GM19238 (cell line): ENCODE results near the gene CDH4.

Source experiments
- DNase-seq: peaks from one replicate; pipeline ENCODE4 v3.0.0; 2011; ENCODE audit warnings: low spot score; ENCODE audit not compliant: insufficient read length

The CDH4 gene

DNA sequence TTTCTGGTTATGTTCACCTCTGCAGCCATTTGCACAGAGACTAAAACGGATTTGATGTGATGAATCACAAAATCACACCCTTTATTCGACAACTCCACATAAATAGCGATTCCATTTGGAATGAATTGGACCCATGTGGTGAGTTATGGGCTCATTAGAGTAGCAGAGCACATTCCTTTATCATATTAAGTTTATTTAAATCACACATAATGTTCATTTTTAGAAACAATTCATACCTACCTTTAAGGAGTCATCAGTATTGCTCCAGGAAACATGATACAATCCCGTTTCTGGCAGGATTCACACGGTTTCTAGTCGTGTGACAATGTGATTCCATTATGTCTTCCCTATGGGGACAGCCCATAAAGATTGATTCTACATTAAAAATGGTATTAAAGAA is 303.5 kb downstream of the CDH4 start:
- no peak for DNase-seq

DNA sequence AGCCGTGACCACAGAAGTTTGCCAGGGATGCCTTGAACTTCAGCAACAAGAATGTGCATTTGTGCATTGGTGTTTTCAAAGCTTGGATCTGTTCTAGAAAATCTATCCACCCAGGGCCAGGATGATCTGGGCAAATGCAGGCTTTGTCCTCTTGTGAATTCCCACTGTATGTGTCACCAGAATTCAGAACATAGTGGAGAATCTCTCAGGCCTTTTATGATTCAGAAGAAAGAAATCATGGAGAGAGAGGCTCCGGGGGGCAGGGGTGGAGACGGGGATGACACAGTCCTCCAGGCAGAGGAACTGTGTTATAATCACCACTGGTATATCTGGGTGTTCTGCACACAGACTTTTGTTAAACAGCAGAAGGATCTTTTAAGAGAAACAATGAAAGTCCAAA is 304.1 kb downstream of the CDH4 start:
- DNase-seq: no peak

DNA sequence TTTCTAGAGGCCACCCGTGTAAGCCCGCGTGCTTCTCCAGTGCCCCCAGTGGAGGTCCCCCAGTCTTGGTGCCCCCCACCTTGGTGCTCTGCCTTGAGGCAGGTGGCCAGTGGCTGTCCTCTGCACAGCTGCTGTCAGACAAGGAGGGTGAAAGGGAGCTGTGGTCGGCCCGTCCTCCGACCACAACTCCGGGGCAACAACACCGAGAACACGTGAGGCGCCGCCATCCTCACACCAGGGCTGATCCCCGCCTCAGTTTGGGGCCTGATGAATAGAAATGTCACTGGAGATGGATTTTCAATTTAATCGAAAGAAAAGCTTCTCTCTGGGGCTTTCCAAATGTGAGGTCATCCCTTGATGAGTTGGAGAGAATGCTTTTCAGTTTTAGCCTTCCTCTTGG is 304.6 kb downstream of the CDH4 start:
- no peak for DNase-seq

DNA sequence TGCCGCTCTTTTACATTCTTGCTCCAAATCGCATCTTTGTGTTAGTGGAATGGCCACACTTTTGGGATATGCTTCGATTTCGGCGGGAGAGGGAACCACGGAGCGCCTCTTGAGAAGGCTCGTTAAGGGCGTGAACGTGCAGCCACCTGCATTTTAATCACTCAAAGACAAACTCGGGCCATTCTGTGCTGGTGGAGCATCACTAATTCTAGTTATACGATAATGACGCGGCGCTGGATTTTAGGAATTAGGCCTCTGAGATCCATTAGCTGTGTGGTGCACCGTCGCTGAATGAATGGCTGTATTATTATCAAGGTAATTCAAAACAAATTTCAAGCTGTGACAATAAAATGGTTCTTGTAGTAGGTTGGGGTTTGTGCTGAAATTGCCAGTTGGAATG is 305.6 kb downstream of the CDH4 start:
- DNase-seq: no peak

DNA sequence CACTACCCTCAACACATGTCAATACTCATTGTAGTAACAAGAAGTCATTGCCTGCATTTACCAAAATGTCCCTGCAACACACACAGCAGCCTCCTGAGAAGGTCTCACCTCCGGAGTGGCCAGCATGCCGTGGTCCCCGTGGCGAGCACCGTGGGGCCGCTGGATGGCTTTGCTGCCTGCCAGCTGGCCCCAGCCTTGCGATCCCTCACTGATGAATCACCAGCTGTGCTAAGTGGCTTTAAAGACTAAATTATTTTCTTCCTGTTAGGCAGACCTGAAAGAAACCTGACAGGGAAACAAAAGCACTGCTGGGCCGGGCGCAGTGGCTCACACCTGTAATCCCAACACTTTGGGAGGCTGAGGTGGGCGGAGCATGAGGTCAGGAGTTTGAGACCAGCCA is 306.7 kb downstream of the CDH4 start:
- DNase-seq: no peak

DNA sequence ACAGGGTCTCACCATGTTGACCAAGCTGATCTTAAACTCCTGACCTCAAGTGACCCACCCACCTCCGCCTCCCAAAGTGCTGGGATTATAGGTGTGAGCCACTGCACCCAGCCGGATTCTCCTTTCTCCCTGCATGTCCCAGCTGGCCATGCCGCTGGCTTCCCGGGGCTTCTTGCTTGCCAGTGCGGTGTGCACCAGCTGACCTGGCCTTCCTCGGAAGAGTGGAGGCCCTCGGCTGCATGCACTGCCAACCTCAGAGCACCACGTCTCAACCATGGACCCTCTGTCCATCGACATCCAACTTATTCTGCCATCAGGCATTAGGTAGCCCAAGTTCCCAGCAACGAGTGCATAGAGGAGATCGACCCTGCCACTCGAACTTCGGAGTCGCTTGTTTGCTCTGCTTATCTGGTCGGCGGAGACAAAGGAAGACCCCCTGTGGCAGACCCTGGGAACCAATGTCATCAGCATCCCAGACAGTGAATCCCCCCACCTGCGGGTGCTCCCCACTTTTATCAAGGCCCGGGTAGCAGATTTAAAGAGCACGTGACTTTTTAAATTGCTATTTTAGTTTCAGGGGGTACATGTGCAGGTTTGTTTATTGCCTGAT is 307.8 kb downstream of the CDH4 start:
- no peak for DNase-seq

DNA sequence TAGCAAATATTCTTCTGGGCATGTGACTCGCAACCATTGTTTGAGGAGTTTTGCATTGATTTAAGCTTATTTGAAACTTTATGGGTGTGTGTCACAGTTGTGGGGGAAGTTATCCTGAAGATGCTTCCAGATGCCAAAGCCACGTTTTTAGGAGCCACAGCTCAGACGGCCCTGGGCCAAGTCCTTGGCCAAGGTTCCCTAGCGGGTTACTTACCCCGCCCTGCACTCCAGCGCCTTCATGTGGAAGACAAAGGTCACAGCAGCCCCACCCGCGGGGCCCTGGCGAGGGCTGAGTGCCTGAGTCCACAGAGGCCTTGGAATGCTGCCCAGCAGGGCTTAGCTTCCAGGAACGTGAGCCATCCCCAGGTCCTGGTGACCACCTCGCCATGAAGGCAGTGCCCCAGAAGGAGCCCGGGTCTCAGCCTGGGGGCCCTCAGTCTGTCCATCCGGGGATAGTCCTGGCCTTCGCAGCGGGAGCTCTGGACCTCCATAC is 308.3 kb downstream of the CDH4 start:
- DNase-seq: no peak

DNA sequence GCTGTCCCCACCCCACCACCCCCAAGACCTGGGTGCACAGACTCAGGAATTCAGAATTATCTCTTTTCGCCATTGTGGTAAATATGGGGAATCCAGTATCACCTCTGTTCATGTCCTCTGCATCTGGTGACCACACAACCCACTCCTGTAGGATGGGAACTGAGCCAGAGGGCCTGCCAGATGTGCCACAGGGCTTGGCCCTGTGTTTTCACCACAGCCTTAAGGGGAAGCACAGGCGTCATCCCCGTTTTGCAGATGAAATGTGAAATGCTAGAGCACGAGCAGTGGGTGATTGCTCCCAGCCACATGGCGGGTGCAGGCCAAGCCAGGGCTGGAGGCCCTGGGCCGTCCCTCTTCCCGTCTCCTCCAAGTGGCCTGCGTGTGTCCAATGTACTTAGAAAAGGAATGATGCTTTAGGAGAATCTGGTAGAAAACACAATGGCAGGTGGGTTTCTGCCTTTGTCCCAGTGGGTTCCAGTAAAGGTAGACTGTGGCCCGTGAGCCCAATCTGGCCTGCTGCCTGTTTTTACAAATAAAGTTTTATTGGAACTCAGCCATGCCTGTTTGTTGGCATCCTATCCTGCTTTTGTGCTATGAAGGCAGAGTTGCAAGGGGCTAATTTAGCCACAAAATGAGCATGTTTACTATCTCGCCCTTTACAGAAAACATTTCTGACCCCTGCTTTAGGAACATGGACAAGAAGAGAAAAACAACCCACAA is 309.2 kb downstream of the CDH4 start:
- no peak for DNase-seq

DNA sequence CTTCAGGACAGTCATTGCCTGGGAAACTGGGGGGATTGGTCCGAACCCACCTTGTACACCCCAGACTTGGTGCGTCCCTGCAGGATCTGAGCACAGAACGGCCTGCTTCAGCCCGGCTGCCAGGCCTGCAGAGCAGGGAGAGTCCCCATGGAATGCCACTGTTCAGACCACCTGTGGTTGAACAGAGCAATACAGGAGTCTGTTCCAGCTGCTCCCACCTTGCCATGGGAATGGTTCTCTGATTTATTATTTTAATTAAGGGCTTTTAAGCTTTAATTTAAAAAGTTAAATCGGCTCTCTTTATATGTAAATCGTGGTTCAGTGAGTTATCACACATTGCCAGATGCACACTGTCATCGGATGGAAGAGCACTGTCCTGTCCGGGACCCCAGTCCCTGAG is 310.4 kb downstream of the CDH4 start:
- DNase-seq: no peak

DNA sequence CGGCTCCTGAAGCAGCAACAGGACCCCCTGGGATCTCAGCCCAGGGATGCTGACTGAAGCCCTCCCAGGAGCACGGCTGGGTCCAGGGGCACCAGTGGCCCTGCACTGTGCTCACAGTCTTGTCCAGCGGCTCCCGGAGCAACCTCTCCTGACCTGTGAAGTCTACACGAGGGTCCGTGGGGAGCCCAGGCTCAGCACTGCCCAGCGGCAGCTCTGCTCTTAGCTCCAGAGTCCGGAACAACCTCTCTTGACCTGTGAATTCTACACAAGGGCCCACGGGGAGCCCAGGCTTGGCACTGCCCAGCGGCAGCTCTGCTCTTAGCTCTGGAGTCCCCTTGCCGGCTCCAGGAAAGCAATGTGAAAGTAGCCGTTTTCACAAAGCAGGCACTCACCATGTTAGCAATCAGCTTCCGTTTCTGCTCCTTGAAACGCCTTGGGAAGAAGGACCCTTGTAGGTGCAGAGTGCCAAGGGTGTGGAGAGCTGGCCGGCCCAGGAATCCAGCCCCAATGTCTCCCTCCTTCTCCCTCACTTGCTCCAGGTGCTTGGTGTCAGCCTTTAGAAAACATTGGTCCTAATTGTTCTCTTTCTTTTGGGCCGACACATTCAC is 310.9 kb downstream of the CDH4 start:
- no peak for DNase-seq

DNA sequence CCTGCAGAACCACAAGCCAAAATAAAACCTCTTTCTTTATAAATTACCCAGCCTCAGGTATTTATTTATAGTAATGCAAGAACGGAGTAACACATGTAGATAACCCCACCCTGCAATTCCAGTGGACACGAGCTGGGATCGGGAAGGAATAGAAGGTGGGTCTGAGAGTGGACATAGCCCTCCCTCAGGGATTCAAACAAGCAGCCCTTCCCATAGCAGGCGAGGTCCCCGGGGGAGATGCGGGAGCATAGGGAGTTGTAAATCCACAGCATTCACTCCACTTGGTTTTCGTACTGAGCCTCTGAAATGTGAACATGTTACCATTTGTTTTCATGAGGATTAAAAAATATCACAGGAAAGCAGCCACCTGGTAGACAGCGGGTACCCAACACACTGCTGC is 312.6 kb downstream of the CDH4 start:
- no peak for DNase-seq

DNA sequence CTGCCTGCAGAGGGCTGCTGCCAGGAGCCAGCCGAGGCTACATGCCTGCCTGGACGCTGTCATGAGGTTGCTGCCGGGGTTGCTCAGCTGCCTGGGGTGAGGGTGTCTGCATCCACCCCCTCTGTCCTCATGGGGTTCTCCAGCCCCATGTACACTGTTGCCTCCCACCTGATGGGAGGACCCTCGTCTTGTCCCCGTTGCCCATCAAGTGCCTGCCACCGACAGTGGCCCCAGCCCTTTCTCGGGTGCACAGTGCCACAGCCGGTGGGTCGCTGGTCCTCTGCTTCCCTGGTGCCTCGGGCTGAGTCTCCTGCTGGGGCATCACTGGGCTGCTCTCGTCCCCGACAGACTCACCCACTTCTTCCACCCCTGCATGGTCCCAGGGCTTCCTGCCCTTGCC is 313.7 kb downstream of the CDH4 start:
- no peak for DNase-seq

DNA sequence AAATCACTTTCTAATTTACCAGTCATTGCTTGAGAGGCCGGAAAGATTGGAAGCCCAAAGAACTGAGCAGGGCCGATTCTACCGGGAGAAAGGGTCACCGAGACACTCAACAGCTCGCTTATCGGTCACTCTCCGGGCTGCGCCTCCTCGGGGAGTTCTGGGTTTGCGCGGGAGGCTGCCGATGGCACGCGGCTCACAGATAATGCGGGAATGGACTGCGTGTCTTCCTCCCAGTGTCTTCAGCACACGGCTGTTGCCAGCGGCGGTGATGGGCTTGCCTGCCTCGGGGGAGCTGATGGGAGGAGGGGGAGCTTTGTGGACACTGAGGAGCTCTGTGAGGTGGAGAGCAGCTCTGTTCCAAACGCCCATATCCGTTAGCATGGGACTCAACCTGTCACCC is 314.6 kb downstream of the CDH4 start:
- no peak for DNase-seq

DNA sequence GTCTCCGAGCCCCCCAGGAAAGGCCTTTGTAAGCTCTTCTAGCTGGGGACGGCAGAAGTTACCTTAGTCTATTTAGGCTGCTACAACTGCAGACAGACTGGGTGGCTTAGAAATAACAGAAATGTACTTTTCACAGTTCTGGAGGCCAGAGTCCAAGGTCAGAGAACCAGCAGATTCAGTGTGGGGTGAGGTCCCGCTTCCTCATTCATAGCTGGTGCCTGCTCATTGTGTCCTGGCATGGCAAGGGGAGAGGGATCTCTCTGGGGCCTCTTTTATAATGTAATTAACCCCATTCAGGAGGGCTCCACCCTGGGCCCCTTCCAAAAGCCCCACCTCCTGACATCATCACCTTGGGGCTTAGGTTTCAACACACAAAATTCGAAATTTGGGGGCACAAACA is 315.1 kb downstream of the CDH4 start:
- DNase-seq: no peak

DNA sequence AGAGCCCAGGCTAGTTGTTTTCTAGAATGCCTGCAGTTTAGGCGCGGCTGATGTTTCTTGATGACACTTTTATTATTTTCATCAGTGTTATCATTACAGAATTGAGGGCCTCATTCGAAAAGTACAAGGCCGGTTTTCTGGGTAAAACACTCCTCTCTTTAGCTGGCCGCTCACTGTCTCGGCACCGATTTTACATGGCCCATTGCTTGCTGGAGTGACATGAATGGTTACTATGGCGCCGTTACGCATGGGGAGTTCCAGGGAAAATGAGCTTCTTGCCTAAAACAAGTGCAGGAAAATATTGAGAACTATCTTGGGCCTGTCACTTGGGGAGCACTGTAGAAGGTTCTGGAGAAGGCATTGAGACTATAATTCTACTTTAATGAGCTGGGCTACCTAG is 317.8 kb downstream of the CDH4 start:
- DNase-seq: no peak

DNA sequence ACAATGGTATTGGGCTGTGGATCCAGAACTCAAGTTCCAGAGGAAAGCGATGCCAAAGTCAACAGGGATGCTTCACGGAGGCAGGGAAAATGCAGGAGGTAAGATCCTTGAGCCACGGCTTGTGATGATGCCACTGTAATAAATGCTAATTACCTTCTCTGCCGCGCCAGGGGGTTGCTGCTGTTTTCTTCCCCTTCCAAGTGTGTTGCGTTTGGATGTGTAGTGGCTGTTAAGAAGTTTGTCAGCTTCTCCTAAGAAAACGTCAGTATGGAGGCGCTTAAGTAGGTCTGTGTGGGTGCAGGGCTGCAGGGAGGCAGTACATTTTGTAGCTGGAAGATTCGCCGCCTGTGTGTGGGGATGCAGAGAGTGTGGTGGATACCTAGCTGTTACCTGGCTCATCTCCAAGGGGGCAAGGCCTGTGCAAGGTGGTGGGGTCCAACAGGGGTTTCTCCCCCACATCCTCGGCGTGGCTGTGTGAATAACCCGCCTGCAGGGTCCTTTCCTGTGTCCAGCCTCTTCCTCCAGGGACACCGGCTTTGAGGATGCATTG is 318.7 kb downstream of the CDH4 start:
- DNase-seq: no peak

DNA sequence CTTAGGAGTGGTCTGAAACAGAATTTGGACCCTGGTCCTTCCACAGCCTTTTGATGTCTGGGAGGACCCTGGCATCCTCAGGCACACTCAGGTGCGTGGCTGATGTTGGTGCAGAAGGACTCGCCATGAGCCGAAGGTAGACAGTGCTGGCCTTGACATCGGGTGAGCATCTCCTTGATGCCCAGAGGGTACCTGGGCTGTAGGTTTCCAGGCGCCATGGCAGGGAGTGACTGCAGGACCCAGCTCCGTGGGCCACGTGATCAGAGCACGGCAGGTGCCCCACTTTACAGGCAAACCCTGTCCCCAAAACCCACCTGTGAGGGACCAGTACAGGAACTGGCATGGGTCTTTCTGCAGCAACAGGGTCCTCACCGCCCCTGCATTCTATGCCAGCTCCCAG is 319.2 kb downstream of the CDH4 start:
- DNase-seq: no peak

DNA sequence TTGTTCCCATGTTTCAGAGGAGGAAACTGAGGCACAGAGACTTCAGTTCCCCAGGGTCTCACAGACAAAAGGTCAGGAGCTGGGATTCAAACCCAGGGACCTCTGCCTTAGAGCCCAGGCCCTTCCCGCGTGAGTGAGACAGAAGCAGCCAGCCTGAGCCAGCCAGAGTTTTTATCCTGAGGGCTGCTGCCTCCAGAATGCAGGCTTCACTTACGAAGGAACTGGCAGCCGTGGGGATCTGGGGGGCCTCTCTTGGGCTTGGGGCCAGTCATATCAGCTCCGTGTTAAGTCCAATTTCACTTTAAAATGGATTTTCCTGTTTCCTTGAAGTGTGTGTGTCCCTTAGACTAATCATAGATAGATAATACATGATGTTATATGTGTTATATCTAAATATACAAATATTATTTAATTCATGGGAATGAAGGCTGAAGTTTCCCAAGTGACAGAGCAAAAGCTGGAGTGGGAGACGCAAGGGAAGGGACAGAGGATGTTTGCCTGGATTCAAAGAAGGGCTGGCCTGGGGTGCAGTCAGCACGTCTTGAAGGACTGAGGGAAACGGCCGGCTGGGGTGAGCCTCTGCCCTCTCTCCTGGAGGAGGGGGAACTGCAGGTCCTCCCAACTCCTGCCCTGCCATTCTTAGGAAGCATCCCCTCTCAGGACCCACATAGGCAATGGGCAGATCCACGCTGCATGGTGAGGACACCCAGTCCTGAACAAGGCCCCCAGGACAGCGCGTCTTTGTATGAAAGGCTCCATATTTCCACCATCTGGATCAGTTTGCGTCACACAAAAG is 320.1 kb downstream of the CDH4 start:
- DNase-seq: no peak

DNA sequence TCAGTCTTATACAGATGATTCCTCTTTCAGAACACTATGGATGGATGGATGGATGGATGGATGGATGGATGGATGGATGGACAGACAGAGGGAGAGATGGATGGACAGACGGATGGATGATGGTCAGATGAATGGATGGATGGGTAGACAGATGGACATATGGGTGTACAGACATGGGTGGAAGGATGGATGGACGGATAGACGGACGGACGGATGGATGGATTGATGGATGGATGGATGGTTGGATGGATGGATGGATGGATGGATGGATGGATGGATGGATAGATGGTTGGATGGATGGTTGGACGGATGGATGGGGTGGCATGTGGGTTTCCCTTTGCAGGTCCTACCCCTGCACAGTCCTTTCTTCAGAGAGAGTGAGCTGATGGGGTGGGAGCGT is 320.7 kb downstream of the CDH4 start:
- DNase-seq: no peak

DNA sequence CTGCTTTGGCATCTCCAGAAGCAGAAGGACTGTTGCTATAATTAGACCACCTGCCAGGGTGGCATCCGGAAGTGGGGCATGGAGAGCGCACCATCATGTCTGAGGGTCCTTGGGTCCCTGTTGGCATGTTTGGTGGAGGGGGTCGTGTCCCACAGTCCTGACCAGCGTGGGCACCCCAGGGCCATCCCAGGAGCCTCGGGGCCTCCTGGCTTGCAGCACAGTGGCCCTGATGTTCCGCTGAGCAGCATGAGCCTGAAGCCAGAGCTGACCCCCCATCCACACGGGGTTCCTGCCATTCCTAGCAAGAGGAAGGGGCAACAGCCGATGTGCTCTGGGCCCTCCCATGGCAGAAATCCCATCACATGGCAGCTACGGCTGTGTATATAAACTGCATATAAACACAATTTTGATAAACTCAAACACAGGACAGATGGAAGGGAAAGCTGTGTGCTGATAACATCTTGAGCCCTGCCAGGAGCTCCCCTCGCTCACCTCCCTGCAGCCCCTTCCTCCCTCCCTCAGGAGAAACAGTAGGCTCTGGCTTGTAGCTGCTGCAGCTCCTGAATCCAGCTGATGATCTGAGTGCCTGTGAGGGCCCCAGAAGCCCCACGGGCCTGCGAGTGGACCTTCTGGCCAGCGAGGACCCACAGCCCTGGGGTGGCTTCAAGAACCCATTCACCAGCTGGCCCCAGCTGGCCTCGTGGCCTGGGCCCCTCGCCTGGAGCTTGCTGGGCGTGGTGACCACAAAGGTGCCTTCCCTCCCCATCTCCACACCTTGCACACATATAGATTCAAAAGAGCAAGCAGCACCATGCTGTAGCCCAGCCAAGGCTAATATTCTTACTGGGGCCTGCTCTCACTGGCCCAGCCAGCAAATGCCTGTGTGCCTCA is 321.6 kb downstream of the CDH4 start:
- no peak for DNase-seq
